Pancreas (tissue), 10 donors: Measurements from ENCODE around the gene SNRNP200. TPM values are rescaled to one million over a fixed set of nuclear protein-coding genes. Genes with fewer than 3 reads are reported as not detected.

Experiments used
- ATAC-seq, 4 donors: fragments of 200-7000 bp; cut with Tn5 transposase; one replicate each; pipeline versions ENCODE4 v1.8.0 to v1.9.1; 2020; ENCODE audit warnings: mild to moderate bottlenecking in 4 of 4, moderate library complexity in 4 of 4
- DNase-seq, 6 donors: peaks; one replicate each; pipeline ENCODE4 v3.0.0-alpha.2; 2020
- FAIRE-seq: peaks from 2 replicates; lab custom pipeline; 2012; peaks lifted over from hg19 to GRCh38; lab: Jason Lieb, UNC
- H3K27ac ChIP-seq, 4 donors: fragments of 200-600 bp; sonication (generic); 1 replicate in 3 of 4; 2 replicates in 1 of 4; pipeline versions ENCODE4 v1.5.0 to v1.8.0; 2020
- H3K27me3 ChIP-seq, 4 donors: fragments of 200-600 bp; one replicate each; pipeline ENCODE4 v1.8.0; 2021
- H3K36me3 ChIP-seq, 3 donors: fragments of 200-600 bp; sonication (generic) in 1 of 3; one replicate each; pipeline versions ENCODE4 v1.5.0 to v1.8.0; 2020 to 2021
- H3K4me1 ChIP-seq, 3 donors: fragments of 200-600 bp; one replicate each; pipeline ENCODE4 v1.8.0; 2021
- H3K4me3 ChIP-seq, 4 donors: fragments of 200-600 bp; sonication (generic) in 2 of 4; one replicate each; pipeline versions ENCODE4 v1.5.0 to v1.8.0; 2020 to 2021
- H3K9me3 ChIP-seq, 4 donors: fragments of 200-600 bp; one replicate each; pipeline ENCODE4 v1.8.0; 2021
- CTCF ChIP-seq, 4 donors: fragments of 200-600 bp; sonication (generic) in 3 of 4; IDR thresholded peaks; one replicate each; pipeline versions ENCODE4 v1.5.0 to v1.8.0; 2021; ENCODE audit warnings: antibody characterized with exemption in 4 of 4
- WGBS, 2 donors: extraction: QIAGEN DNeasy Blood & Tissue Kit; methylation state at CpG; one replicate each; pipeline ENCODE4 v1.1.7; 2013; 5-methylcytosine and 5-hydroxymethylcytosine counted together
- intact Hi-C, 3 donors: fragments of 100-400 bp; cut with DNase I; formaldehyde crosslinking; loops; one replicate each; pipeline versions ENCODE4 v1.11.1 to v1.14.2; 2022
- polyA plus RNA-seq, 2 donors: library from polyadenylated mRNA; stranded (reverse); fragments of 200-250 nt; gene quantifications; one replicate each; pipeline ENCODE4 v1.2.3, GENCODE V29; 2013
- total RNA-seq, 6 donors: library from RNA; stranded (reverse); fragmentation: NEBNext Ultra II Directional in 4 of 6; extraction: Animal tissue kit (Norgen Biotek cat#: 25700) in 4 of 6; gene quantifications; one replicate each; pipeline versions ENCODE4 v1.2.1 to v1.2.4, GENCODE V29; 2021 to 2023
- donor health status: healthy with polysubstance abuse.
- donor health status: DM: no; HTN: no; CAD: no; lungs with moderate emphysema.
- donor health status: DM: no; HTN: no; CAD: no.
- donor health status: control.
- donor health status: control.
- donor health status: Bipolar disorder and iron deficiency.
- donor health status: DM: yes; HTN: yes; CAD: no.
- donor health status: DM: no; HTN: no; CAD: no.
- donor health status: DM: no; HTN: no; CAD: no.
- donor health status: DM: yes; HTN: yes; CAD: no.

Gene SNRNP200
- total and polyA plus RNA-seq, 8 donors: 42.1 to 87.7 (median 50.3) TPM

DNA sequence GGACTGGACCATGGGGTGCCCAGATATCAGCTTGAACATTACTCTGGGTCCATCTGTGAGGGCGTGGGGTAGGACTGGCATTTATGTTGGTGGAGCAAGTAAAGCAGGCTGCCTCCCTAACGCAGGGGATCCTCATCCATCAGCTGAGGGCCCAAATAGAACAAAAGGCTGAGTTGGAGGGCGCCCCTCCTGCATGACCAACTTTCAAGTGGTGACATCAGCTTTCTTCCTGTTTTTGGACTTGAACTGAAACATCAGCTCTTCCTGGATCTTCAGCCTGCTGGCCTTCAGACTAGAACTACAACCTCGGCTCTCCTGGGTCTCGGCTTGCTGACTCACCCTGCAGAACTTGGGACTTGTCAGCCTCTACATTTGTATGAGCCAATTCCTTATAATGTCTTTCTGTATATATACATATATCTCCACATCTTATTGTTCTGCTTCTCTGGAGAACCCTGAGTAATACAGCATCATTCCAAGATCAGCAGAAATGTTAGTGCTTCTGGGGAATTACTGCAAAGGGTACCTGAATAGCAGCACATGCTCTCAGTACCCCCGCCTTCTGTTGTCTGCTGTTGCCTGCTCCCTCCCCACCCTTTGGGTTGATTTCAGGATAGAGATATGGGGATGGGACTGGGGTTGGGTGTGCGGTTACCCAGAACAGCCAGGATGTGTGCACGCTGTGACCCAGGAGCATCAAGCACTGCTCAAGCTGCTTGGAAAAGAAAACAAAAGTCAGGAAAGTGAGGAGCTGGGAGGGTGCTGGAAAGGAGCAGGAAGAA, 59.5 kb downstream of the SNRNP200 start:
- Histone ChIP-seq H3K36me3 (no peaks in the 10 kb centered on the region), H3K27ac (peak overlapping the region in 1 of 4 donors; percentile 27), H3K4me3 (no peak overlapping the region), H3K27me3 (no peaks in the 10 kb centered on the region), H3K9me3 (no peaks in the 10 kb centered on the region), H3K4me1 (no peaks in the 10 kb centered on the region)
- ATAC-seq (peak in 1 of 4 donors; percentile 29), DNase-seq (no peak), FAIRE-seq (no peak)
- intact Hi-C loops: no loop called here
- 89 to 90% methylated on average over 8 of the region's 8 CpGs for WGBS, 2 donors
- TF ChIP-seq CTCF (IDR thresholded peaks at IDR 0.05): no peak

- Histone ChIP-seq H3K27me3 (no peaks in the 10 kb centered on the region), H3K36me3 (no peaks in the 10 kb centered on the region), H3K9me3 (no peaks in the 10 kb centered on the region), H3K27ac (no peak overlapping the region), H3K4me3 (no peak overlapping the region), H3K4me1 (no peaks in the 10 kb centered on the region)
- TF ChIP-seq CTCF (IDR thresholded peaks at IDR 0.05): no peak
- no peak for DNase-seq
- ATAC-seq: no peak
- no peak for FAIRE-seq
- 84 to 90% methylated on average over 5 of the region's 5 CpGs for WGBS, 2 donors
- intact Hi-C loops: no loop called here
These were observed 61.5 kb downstream of the SNRNP200 start for GRCh38 chr2:96243843-96244242.

GRCh38 chr2:96241900-96242611, 63.3 kb downstream of the SNRNP200 start:
- H3K27me3 ChIP-seq: no peaks in the 10 kb centered on the region
- TF ChIP-seq CTCF (IDR thresholded peaks at IDR 0.05): no peak
- FAIRE-seq (no peak), DNase-seq (no peak), ATAC-seq (peak in 3 of 4 donors; percentile 34 to 88 (median 65))
- peak overlapping the region in 3 of 4 donors; percentile 6 to 69 (median 68) for H3K27ac ChIP-seq
- no peaks in the 10 kb centered on the region for H3K36me3 ChIP-seq
- no peaks in the 10 kb centered on the region for H3K4me1 ChIP-seq
- WGBS, 2 donors: 77 to 84% methylated on average over 5 of the region's 5 CpGs
- H3K9me3 ChIP-seq: no peaks in the 10 kb centered on the region
- intact Hi-C loops: no loop called here
- H3K4me3 ChIP-seq: no peak overlapping the region

GRCh38 chr2:96241227-96241626, 64.1 kb downstream of the SNRNP200 start:
- DNase-seq: no peak
- Histone ChIP-seq H3K27ac (peak overlapping the region in 2 of 4 donors; percentile 68 to 69), H3K4me3 (no peak overlapping the region), H3K36me3 (no peaks in the 10 kb centered on the region), H3K9me3 (no peaks in the 10 kb centered on the region), H3K4me1 (no peaks in the 10 kb centered on the region), H3K27me3 (no peaks in the 10 kb centered on the region)
- TF ChIP-seq CTCF (IDR thresholded peaks at IDR 0.05): no peak
- ATAC-seq: no peak
- FAIRE-seq: no peak
- 90 to 94% methylated on average over 2 of the region's 2 CpGs for WGBS, 2 donors
- intact Hi-C loops: no loop called here
